COLO829 (cell line): ENCODE data around the gene RTL1.

ENCODE experiments used
- DNase-seq: peaks from one replicate; pipeline ENCODE4 v3.0.0; 2012; ENCODE audit warnings: low spot score

The RTL1 gene

DNA sequence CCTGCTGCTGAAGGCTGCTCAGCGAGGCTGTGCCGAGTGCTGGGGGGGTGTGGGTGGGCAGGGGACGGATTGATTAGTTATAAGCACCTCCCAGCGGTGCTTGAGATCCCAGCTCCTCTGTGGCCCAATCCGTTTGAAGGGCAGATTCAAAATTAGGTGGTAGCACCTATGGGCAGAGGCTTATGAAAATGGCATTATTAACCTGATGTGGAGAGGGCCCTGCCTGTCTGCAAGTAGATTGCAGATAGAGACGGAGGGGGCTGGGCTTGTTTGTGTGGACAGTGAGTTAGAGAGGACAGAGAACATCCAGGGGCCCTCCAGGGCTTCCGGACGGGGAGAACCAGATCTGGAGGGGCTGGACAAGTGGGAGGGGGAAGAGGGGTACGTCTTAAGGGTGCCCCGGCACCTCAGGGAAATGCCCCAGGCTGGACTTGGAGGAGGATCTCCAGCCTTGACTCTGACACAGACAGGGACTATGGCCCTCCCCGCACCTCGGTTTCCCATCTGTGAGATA, at the start of gene RTL1:
RTL1 (minus strand) TSS at position 51 of the 514 bp plus-strand sequence. CDS start 18,934 bp downstream, outside the sequence.
- DNase-seq = no peak

DNA sequence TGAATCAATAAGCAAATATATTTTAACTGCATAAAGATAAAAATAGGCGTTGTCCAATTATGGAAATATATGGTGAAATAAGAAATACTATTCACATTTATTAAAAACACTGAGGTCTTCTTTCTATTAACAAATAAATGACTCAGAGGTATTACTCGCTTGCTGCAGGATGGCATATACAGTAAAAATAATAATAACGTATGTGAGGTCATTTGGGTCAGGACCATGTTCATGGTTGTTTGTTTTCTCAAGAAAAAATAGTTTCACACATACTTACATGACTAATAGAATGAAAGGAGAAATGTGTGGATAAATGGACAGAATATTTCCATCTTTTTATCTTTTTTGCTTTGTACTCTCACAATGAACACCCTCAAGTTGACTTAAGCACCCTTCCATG, 46.5 kb upstream of the RTL1 start:
- no peak for DNase-seq

DNA sequence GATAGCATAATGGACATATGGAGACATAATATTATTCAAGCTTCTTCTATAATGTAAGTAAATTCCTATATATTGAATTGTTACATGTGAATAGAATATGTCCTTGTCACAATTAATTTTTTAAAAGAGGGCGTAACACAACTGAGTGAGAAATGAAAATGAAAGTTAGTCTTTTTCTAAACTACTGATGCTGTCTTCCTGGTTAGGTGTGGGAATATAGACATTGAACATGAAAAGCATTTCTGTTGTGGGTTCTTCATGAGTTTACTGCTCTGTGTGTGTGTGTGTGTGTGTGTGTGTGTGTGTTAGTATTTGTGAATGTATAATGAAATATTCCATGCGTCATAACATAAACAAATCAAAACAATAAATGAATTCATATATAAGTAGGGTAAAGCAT, 40.5 kb upstream of the RTL1 start:
- DNase-seq = no peak

DNA sequence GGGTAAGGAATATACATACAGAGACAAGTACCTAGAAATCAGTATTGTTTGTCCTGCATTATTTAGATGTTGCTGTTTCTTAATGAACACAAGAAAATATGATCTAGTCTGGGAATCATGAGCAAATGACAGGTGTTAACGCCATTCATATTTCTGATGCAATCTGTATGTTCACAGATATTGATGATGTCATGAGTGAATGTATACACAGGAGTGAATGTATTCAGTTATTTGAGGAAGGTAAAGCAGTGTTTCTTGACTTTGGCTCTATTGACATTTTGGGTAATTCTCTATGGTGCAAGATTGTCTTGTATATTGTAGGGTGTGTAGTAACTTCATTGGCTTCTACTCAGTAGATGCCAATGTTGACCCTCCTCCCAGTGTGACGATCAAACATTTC, 26.7 kb upstream of the RTL1 start:
- no peak for DNase-seq

DNA sequence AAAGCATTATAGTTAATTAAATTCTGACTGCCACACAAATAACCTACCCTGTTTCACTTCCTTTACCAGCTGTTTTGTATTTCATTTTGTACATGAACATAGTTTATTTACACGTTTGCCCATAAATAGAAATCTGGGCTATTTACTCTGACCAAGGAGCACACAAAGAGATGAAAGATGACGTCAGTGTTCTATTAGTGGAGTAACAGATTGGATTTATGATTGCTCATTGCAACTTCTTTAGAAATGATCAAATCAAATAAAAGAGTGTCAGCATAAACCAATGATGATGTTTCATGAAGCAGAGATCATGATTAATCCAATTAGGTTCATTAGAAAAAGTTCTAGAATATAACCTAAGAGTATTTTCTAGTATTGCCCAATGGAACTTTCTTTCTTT, 12.0 kb upstream of the RTL1 start:
- no peak for DNase-seq

DNA sequence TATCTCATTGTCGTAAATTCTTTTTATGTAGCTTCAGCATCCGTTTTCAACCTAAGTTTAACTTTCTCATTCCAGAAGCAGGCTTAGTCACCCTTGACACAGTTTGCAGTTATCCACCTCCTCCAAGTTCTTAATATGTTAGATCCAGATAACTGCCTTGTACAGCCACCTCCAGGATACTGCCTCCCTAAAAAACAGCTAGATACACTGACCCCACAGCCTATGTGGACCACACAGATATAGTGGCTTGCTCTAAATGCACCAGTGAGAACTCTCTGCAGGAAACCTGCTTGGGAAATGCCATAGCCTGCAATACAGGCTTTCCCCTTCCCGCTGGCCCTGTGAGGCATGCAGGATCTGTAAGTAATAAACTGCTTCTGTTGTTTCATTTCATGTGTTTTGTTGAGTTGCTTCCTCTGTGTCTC, 11.1 kb upstream of the RTL1 start:
- no peak for DNase-seq

DNA sequence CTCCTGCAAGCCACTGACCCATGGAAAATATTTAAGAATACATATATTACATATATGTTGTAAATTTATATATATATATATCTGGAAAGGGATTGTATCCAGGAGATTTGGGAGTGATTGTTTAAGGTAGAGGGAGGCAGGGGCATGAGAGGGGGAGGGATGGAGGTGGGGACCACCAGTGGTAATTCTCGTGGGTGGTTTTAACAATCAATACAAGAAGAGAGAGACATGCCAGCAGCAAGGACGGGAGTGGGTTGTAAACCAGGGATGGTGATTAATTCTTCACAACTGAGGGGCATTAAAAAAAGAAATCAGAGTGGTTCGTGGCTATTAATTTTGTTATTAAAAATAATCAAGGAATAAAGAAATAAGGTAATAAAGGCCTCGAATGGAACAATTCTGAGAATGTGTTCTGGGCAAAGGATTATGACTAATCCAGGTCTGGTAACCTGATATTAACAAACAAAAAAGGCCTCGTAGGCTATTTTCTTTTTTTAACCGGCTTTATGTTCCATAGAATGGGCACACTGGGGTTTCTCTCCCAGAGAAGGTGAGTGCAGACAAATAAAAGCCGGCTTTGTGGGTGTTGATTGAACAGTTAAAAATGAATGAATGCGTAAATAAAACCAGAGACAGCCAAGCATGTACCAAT, 8.3 kb upstream of the RTL1 start:
- DNase-seq = no peak

DNA sequence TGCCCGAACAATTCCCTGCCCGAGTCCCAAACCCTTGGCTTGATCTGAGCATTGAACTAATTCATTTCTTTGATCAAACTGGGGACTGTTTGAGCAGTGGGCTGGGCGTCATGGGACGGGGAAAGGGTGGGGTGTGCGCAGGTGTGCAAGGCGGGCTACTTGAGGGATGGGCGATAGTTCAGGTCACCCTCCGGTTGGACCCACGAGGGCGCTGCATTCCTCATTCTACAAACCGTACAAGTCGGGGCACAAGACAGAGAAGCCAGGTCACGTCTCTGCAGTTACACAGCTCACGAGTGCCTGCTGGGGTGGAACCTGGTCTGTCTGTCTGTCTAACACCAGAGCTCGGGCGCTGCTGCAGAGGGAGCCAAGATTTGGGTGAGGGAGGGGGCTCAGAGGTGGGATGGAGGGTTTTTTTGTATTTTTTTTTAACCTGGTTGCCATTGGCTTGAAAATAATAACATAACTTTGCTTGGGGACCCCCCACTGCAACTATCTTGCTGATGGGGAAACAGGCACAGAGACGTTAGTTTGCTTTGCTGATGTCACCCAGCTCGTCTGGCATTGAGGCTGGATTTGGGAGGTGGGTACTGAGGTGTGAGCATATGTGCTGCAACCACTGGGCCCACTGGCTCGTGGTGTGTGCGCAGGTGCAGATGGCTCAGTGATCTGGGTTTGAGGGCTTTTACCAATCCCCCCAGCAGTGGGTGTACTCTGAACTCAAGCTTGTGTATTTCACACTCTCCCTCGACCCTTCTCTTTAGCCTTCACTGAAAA, 7.6 kb upstream of the RTL1 start:
- no peak for DNase-seq

DNA sequence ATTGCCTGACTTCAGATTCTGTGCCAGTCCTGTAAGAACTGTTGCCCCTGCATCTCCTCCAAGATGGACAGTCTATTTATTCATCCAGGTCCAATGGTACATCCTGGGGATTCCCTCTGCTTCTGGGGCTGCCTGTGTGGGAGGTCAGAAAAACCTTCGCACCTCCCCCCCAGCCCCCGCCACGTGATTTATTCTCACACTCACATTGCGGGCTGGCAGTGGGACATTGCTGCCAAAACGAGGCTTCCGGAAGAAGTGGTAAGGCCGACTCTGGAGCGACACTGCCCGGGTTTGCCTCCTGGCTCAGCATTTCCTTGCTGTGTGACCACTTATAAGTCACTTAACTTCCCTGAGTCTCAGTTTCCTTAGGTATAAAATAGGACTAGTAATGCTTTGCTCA, 5.9 kb upstream of the RTL1 start:
- no peak for DNase-seq

DNA sequence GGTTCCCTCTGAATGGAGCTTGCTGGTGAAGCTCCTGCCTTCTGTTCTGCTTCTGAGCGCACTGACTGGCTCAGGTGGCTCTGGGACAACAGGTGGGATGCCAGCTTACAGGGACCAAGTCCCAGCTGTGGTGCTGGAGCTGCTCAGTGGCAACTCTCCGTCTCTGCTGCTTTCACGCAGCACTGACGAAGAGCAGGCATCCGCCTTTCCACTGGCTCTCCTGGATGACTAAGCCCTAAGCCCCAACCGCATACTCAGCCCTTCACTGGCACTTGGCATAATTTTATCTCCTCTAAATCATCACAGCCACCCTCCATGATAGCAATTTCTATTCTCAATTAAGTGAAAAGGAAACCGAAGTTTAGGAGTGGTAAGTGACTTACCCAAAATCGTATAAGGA, 3.7 kb upstream of the RTL1 start:
- DNase-seq = no peak

DNA sequence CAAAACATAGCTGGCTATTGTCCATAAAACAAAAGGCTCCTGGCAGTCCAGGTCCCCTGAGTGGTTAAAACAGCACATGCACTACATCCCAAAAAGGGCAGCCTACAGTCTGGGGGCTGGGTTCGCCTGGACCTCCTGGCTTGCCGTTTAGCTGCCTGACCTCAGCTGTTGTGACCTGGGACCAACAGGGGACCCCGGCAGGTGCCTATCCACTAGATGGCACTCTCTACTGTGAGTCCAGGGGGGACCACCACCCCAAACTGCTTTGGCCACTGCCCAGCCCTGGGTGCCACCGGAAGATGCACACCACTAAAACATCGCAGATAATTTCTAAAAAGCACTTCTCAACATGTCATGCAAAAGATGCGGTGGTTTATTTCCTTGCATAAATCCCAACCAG, 2.9 kb upstream of the RTL1 start:
- no peak for DNase-seq

DNA sequence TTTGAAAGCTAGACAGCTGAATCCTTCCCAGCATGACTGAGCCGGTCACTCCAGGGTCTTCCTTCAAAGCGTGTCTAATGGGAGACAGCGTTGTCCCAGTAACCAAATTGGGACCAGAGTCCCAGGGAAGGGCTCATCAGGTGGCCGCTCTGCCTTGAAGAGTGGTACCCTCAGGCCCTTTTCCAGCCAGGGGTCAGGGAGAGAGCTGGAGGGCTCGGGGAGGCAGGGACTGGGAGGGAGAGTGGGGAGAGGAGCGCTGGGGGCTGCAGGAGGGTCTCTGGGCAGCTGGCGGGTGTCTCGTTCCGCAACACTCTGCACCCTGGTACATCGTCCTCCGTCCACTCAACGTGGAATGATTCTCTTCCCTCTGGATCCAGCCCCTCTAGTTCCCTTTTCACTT, 1.6 kb upstream of the RTL1 start:
- DNase-seq = no peak

DNA sequence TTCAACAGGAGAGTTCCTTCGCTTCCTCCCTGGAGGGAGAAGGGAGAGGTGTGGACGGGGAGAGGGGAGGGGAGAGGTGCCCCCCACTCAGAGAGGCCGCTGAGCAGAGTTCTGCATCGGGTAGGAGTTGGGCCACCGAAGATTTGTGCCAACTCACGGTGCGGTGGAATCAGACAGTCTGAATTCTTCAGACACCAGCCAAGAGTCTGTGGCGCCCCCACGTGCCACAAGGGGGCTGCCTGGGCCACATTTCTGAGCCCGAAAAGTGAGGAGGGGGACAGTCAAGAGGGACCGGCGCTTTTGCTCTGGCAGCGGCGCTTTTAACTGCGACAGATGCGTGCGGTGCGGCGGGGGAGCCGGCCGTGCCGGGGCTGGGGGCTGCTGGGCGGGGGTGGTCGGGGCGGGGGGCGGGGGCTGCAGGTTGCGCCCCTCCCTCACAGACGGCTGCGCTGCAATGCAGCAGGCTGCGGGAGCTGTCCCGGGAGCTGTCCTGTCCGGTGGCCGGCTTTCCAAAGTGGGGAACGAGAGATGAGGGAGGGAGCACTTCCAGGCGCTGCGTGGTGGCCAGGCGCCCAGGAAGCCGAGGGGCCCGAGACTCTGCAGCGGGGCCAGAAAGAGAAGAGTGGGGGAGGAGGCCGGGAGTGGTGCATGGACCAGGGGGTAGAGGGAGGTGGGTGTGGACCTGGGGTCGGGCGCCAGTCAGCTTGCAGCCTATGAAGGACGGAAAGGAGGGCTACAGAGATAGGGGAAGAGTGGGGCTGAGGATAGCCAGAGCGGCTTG, 975 bp upstream of the RTL1 start:
- no peak for DNase-seq

DNA sequence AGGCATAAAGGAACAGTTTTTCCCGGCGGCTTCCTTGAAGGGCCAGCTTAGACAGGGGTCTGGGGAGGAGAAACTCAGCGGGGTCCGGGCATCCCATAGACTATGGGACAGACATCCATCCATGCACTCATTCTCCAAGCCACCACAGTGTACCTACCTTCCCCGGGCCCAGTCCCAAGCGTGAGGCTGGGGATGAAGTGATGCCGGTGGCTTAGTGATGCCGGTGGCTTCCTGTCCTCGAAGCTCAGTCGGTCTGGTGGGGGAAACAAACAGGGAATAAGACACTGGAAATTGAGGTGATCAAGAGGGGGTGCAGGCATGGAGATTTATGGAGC, 421 bp downstream of the RTL1 start:
- no peak for DNase-seq

DNA sequence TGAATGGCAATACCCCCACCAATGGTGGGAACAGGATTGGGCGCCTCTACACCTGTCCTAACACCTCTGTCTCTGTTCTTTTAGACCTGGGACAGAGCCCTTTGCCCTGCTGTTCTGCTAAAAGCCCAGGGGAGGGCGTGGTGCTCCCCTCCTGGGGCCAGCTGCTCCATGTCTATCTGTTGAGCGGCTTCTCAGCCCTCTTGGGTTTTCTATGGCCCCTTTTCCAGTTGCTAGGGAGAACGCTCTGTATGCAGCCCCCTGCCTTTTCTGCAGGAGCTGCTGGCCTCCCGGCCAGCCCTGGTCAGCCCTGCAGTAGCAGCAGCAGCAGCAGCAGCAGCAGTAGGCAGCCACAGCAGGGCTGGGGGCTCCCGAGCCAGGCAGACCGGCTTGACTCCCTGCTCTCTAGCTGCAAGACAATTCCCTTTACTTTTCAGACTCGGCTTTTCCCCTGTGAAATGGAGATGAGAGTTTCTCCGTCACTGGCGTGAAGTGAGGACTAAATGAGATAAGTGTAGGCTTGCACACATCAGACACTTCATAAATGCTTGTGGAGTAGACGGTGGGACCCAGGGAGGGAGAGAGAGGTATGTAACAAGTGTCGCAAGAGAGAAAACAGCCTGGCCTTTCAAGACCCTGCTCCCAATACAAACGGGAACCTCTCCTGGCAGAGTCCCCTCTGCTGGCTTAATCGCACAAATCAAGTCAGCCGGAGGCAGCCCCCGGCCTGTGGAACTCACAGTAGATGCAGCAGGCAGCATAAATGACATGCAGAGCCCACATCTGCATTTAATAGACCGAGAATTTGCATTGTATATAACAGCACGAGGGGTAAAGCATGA, 1.0 kb downstream of the RTL1 start:
- DNase-seq = no peak

DNA sequence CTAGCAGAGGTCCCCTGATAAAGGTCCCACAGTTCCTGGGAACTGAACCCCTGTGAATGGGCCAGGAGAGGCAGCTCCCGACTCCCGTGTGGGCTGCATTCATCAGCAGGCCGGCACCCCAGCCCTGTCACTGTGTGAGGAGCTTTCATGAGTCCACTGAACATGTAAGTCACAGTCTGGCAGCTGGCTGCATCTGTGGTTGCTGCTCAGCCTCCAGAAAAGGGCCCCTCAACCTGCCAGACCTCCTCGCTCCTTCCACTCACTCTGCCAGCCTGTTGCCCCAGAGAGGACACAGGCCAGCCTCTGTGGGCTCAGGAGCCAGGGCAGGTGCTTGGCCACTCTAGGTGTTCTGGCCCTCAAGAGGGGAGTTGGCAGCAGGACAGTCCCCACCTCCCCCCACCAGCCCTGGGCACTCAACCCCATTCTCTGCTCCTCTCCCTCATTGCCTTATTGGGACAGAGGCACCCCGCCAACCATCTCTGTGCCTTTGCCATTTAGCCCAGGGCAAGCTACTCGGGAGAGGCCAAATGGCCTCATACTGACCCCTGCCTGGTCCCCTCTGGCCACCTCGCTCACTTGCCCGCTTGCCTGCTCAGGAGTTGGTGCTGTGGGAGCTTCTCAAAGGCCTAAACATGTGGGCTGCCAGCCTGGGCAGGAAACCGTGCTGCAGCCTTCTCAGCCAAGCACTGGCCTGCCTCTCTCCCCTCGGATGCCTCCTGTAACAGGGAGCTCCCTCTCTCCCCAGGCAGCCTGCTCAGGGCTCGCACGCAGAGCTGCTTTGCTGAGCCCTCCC, 1.9 kb downstream of the RTL1 start:
- no peak for DNase-seq

DNA sequence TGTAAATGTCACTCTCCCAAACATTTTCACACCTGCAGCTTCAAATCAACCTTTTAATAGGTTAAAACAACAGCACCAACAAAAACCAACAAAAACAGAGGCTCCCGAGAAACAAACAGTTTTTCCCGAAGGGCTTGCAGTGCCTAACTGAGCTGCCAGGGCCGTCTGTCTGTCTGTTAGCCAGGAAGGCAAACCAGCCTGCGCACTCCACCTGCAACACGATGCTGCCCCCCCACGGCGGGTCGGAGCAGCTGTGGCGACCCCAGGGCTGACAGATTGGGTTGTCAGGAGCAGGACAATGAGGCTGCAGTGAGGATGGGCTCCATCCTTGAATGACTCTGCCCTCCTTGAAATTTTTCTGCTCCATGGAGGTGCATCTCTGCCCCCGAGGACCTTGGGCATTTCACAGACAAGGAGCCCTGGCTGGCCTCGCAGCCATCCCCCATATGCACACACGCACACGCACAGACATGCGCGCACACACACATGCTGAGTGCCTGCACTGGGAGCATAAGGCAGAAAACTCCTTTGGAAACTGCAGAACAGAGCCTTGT, 2.6 kb downstream of the RTL1 start:
- no peak for DNase-seq

DNA sequence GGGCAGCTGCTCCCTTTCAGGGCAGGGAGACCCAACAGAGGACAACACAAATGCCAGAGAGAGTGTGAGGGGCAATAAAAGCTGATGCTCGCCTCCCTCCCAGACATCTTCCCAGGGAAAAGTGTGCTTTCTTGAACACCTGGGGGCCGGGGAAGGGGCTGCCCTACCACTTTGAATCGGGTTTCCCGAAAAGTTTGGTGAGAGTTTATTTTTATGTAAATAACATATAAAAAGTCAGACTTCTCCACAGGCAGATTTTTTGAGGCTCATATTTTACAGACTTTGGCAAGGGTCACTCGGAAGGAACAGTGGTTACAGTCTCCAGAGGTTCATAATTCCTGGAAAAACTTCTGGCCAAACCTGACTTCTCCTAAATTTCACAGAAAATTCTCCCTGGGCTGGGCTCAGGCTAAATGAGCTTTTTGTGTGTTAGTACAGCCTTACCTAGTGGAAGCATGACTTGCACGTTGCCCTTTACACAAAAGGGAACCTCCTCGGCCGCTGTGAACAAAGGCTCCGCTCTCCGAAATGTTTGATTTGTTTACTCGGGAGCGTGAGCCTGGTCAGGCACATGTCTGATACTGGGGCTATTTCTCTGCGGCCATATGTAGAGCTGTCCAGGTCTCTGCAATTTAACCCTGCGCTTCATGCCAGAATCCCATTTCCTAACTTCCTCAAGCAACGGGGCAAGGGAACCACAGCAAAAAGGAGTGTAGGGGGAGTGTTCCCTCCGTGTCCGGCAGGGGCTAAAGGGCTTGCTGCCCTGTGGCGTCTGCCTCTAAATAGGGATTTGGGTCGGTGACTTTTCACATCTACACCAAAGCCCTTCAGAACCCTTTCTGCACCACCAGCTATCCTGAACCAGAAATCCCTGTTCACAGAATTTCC, 3.4 kb downstream of the RTL1 start:
- DNase-seq = no peak

DNA sequence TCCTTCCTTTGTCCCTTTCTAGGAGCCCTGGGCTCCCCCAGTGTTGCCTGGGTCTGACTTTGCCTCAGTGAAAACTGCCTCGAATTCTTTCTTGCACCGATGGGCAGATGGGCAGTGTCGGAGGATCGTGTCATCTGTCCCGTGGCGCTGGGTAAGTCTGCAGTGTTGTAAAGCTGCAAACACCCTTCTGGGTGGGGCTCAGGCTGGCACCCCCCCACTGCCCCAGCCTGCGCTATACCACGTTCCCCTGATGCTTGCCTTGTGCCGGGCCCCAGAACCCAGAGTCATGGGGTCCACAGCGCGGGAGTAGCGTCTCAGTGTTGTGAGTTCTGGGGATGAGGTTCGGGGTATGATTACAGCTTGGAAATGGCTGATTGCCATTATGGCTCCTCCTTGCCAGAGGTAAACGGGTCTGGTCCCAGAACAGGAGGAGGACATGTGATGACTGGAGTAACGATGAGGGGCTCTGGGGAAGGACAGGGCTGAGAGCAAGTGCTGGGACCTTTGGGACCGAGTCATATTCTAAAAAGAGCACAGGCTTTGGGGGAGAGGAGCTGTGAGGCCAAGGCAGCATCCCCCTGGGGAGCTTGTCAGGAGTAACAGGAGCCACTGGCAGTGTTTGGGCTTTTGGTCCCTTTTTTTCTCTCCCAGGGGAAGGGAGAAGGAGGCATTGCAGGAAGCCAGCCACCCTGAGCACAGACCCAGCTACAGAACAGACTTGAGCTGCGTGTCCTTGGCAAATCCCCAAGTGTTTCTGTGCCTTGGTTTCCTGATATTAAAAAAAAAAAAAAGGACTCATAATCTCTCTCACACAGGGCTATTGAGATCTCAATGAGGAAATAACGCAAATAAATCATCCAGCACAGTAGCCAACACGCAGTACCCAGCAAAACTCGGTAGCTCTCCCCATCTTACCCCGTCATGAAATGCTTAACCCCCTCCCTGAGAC, 4.3 kb downstream of the RTL1 start:
- DNase-seq = no peak
